HFF-Myc (cell line): ENCODE results near the gene SLX9.

Experiments used
- DNase-seq: peaks from one replicate; pipeline ENCODE4 v3.0.0-alpha.2; 2011; ENCODE audit warnings: low read depth; ENCODE audit errors: extremely low read depth
- H3K4me3 ChIP-seq: replicated peaks from 2 replicates; pipeline ENCODE4 v1.5.1; 2011; ENCODE audit warnings: low read depth, mild to moderate bottlenecking, control low read depth, low read length
- TF ChIP-seq, protein P1 (sequence below): IDR thresholded peaks from 2 replicates; pipeline ENCODE4 v1.5.1; 2012; ENCODE audit warnings: mild to moderate bottlenecking, low read depth, low read length, control low read depth; ENCODE audit errors: missing control alignments

SLX9 gene

DNA sequence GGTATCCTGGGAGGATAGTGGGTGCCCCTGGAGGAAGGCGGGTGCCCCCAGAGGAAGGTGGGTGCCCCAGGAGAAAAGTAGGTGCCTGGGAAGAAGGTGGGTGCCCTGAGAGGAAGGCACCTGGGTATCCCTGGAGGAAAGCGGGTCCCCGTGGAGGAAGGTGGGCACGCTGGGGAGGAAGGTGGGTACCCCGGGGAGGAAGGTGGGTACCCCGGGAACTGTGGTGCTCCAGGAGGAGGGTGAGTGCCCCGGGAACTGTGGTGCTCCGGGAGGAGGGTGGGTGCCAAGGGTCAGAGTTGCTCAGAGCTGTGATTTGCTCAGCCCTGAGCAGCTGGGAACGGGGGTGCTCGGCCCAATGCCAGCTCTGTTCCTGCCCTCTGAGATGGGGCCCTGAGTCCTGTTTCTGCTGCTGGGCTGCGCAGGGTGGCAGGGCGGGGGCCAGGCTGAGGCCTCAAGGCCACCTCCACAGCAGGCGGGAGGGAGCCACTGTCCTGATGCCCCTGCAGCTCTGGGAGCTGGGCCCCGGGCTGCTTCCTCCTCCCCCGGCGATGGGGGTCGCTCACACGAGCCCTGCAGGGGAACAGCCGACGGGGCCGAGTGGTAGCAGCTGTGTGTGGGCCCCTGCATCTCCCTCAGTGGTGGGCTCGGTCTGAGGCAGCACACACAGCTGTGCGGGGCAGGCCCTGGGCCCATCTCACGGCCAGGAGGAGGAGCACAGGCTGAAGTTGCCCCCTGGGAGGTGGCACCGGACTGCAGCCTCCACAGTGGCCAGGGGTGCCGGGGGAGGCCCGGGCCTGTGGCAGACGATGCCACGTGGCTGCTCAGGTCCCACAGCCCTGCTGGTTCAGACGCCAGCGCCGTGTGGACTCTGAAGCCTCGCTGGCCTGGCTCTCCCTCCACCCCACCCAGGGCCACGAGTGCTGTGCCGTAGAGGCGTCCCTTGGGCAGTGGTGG, 57.4 kb downstream of the SLX9 start:
- H3K4me3 ChIP-seq: no peak overlapping the region
- TF ChIP-seq, protein P1, sequence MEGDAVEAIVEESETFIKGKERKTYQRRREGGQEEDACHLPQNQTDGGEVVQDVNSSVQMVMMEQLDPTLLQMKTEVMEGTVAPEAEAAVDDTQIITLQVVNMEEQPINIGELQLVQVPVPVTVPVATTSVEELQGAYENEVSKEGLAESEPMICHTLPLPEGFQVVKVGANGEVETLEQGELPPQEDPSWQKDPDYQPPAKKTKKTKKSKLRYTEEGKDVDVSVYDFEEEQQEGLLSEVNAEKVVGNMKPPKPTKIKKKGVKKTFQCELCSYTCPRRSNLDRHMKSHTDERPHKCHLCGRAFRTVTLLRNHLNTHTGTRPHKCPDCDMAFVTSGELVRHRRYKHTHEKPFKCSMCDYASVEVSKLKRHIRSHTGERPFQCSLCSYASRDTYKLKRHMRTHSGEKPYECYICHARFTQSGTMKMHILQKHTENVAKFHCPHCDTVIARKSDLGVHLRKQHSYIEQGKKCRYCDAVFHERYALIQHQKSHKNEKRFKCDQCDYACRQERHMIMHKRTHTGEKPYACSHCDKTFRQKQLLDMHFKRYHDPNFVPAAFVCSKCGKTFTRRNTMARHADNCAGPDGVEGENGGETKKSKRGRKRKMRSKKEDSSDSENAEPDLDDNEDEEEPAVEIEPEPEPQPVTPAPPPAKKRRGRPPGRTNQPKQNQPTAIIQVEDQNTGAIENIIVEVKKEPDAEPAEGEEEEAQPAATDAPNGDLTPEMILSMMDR: no peak
- DNase-seq: no peak

DNA sequence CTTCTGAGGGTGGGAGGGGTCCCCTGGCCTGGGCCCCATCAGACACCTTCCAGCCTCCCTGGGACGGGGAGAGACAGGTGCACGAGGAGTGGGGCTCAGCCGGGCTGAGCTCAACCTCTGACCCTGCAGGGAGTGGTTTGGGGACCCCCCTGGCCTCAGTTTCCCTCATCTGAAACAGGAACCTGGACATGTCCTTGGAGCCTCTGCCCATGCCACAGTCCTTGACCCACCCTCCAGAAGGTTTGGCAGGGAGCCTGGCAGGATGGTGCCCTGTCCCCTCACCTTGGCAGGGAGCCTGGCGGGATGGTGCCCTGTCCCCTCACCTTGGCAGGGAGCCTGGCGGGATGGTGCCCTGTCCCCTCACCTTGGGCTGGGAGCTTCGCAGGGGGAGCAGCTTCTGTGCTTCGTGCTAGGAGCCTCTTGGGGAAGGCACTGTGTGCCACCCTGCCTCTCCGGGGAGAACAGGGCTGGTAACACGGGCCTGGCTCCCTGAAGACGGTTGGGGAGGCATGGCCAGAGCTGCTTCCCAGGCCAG, 58.3 kb downstream of the SLX9 start:
- DNase-seq: no peak
- no peak overlapping the region for H3K4me3 ChIP-seq
- TF ChIP-seq, protein P1: no peak

DNA sequence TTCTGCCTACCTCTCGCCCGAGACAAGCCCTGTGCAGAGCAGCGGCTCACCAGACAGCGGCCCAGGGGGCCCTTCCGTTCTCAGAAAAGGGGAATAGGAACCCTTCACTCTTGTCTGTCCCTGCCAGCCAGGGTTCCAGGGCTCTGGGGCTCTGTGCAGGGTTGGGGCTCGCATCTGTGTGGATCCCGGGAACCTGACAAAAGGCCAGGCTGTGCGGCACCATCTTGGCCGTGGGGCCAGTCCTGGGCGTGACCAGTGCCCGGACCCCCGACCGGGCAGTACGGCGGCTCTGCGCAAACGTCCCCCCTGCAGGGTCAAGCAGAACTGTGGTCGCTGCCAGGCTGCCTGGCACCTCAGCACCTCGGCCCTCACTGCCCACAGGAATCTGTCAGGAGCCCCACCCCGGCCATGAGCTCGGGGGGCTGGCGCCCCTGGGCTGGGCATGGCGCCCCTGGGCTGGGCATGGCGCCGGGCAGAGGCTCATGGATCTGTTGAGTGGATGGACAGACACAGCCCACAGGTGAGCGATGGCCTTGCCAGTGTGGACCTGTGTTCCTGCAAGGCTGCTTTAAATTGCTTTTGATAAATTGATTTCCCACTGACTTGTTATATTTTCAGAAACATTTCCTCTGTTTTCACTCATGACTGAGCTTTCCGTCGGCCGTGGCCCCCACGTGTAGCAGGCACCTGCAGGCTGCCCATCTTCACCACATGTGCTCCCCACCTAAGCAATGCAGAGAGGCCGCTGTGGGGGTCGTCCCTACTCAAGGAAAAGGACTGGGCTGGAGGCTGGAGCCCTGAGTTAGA, 59.0 kb downstream of the SLX9 start:
- no peak for DNase-seq
- no peak overlapping the region for H3K4me3 ChIP-seq
- TF ChIP-seq, protein P1: no peak

DNA sequence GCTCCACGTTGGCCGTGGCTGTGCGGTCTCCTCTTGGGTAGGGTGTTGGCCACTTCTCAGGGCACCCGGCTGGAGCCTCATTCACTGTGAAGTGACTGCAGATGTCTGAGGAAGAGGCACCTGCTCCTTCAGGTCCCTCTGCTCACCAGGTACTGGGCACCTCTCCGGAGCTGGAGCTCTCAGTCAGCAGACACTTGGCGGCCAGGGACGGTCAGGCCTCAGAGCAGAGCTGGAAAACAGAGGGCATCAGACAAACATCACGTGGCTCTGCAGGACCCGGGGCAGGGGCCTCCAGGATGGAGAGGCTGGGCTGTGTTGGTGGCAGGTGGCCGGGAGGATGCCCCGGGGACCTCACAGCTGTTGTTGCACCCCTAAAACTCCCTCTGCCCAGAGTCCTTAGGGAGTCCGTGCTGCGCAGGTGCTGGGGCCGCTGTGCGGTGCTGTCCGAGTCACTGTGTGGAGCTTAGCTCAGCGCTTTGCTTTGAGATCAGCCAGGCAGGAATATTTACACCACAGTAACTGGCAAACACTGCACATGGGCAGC, 59.7 kb downstream of the SLX9 start:
- TF ChIP-seq, protein P1: no peak
- H3K4me3 ChIP-seq: no peak overlapping the region
- no peak for DNase-seq

DNA sequence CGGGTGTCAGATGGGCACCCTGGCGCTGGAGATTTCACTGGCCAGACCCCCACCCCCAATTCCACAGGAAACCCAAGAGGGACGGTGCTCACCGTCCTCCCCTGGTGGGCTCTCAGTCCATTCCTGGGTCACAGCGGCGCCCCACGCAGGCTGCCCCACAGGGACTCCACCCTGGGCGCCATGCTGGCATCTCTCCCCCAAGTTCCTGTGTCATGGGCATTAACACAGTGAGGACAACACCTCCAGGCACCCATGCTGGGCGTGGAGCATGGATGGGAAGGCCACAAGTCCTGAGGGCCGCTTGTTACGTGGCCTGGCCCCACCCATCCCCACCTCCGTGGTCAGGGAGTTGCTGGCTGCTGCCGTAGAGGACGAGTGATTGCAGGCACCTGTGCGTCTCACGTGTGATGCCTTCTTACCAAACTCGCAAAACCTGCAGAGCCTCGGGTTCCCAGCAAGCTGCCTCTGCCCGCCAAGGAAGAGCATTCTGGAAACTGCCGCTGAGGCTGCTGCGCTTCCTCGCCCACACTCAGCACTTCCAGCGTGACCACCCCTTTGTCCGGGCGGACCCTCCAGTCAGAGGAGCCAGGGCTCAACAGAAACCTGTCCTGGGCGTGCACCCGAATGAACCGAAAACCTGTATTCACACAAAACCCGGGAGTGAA, 60.3 kb downstream of the SLX9 start:
- DNase-seq: no peak
- TF ChIP-seq, protein P1: no peak
- H3K4me3 ChIP-seq: no peak overlapping the region

DNA sequence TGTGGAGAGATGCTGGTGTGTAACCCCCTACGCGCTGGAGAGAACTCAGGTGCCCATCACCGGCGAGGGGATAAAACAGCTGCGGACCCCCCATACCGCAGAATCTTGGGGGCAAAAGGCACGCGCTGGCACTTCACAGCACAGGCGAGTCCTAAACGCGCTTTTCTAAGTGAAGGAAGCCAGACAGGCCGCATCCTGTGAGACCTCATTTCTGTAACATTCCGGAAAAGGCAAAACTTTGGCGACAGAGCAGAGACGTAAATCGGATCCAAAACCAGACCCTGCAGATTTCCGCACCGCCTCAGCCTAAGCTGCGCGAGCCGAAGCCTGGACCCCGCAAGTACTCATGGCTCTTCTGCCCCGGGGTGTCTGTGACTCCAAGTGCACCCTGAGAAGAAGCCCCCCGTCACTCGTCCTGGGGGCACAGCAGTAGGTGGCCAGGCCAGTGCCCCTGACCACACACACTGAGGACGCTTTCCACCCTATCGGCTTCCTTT, 60.9 kb downstream of the SLX9 start:
- TF ChIP-seq, protein P1: no peak
- H3K4me3 ChIP-seq: no peak overlapping the region
- no peak for DNase-seq
